KG1 (cell line): ENCODE data around the gene MYADML2.
"Not testable (repeated sequence)": the region's sequence is repeated elsewhere in the genome, so short reads cannot be mapped to it uniquely, and the experiment has no call there.

ENCODE experiments used
- DNase-seq: peaks from one replicate; lab custom pipeline; 2025; lab: John Stamatoyannopoulos, UW

Gene MYADML2

DNA sequence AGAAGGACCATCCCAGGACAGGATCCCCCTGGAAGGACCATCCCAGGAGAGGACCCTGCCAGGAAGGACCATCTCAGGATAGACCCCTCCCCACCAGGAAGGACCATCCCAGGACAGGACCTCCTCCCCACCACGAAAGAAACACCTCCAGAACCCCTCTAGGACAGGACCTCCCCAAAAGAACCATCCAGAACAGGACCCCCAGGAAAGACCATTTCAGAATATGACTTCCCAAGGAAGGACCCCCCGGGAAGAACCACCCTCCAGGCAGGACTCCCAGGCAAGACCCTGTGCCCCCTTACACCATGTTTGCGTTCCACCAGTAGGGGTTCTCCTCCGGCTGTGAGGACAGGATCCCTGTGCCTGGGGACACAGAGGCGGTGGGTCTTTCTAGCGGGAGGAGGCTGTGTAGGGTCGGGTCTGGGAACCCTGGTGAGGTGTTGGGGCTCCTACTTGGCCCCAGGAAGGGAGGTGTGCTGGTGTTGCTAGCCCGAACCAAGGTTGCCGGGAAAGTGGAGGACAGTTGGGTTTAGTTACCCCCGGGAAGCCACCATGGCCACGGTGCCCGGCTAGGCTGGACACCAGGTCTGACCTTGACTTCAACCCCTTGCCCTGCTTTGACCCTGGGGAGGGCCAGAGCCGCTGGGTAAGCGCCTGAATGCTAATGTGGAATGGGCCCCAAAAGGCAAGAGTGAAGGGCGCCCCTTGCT, 11.8 kb upstream of the MYADML2 start:
- no peak for DNase-seq

GRCh38 chr17:81957691-81958432, 10.8 kb upstream of the MYADML2 start:
- DNase-seq = no peak

DNA sequence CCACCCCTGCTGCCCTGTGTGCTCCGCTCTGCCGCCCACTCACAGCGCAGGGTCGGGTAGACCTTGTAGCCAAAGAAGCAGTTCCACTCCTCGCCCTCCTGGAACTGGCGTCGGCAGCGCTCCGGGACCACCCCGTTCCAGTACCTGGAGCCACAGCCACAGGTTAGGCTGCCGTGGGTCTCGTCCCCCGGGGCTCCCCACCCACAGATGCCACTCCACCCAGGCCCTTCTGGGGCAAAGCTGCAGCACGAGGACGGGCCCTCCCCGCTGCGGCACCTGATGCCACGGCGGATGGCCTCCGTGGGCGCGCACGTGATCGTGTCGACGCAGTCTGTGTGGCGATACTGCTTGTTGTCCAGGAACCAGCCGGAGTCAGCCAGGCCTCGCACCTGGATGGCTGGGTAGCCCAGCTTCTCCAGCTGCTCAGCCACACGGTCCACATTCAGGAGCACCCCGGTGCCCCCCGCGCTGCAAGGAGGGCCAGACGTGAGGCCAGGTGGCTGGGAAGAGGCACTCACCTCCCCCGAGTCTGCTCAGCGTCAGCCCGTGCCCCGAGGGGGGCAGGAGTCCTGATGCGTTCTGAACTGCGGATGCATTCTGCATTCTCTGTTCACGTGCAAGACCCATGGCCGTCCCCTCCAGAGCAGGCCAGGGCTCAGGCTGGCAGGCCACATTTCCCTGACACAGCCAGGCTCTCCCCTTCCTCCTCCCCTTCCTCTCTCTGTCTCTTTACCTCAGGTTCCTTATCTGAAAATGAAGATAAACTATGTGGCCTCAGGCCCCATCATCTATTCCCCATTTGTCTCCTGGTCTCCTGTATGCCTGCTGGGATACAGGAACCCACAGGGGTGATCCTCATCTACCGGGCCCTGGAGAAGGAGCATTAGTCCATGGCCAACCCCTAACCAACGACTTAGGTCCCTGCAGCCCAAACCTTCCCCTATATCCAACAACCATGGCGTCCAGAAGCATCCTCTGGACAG, 9.9 kb upstream of the MYADML2 start:
- DNase-seq = no peak

DNA sequence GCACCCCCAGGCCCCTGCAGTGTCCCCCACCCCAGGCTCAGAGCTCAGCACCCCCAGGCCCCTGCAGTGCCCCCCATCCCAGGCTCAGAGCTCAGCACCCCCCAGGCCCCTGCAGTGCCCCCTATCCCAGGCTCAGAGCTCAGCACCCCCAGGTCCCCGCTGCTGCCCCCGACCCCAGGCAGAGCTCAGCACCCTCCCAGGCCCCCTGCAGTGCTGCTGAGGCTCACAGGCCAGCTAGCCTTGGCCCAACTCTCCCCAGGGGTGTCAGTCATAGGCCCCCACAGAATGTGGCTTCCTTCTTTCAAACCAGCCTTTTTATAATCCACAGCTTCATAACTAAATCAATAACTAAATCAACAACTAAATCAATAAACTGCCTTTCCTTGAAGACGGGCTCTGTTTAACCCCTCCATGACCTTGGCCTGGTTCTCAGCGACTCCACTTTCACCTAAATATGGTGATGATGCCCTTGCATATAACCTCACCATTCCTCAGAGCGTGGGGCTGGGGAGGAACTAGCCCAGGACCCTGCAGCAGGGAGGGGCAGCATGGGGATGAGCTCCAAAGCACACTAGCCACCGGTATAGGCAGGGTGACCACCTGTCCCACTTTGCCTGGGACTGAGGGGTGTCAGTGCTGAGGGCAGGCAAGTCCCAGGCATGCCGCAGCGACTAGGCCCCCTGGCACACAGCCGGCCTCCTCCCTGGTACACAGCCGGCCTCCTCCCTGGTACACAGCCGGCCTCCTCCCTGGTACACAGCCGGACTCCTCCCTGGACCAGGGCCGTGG, 8.9 kb upstream of the MYADML2 start:
- DNase-seq = no peak

- no peak for DNase-seq
Observed at GRCh38 chr17:81955058-81955681, 8.1 kb upstream of the MYADML2 start.

DNA sequence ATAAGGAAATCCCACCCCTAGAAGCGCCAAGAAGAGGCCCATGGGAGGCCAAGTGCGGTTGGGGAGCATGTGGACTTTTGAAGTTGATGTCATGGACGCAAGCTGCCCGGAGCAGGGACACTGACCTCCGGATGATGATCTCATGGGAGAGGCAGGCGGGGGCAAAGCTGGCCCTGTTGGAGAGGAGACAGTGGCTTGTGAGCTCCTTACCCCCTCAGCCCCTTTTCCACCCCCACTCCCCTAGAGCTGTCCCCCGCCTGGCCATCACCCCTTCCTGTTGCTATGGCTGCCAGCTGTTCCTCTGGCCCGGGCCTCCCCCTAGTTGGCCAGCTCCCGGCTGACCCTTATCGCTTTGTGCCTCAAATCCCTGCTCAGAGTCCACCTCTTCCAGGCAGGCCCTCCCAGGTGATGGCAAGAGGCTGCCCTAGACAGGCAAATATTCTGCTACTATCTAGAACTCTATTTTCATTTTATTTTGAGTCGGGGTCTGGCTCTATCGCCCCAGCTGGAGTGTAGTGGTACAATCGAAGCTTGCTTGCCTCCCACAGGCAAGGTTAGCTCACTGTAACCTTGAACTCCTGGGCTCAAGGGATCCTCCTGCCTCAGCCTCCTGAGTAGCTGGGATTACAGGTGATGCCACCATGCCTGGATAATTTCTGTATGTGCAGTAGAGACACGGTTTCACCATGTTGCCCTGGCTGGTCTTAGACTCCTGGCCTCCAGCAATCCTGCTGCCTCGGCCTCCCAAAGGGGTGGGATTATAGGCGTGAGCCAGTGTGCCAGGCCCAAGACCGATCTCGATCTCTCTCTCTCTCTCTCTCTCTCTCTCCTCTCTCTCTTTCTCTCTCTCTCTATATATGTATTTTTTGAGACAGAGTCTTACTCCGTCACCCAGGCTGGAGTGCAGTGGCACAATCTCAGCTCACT, 7.4 kb upstream of the MYADML2 start:
- DNase-seq = no peak

GRCh38 chr17:81953443-81953842, 6.4 kb upstream of the MYADML2 start:
- DNase-seq = not testable (repeated sequence)

GRCh38 chr17:81952792-81953228, 5.8 kb upstream of the MYADML2 start:
- no peak for DNase-seq

- no peak for DNase-seq
Observed at GRCh38 chr17:81951785-81952684, 5.0 kb upstream of the MYADML2 start.

GRCh38 chr17:81950501-81950900, 3.5 kb upstream of the MYADML2 start:
- no peak for DNase-seq

- no peak for DNase-seq
Observed at GRCh38 chr17:81948635-81949378, 1.8 kb upstream of the MYADML2 start.

GRCh38 chr17:81944858-81945257, 2.2 kb downstream of the MYADML2 start:
- no peak for DNase-seq

GRCh38 chr17:81942167-81942553, 4.9 kb downstream of the MYADML2 start:
- no peak for DNase-seq

GRCh38 chr17:81941484-81942166, 5.4 kb downstream of the MYADML2 start:
- no peak for DNase-seq

DNA sequence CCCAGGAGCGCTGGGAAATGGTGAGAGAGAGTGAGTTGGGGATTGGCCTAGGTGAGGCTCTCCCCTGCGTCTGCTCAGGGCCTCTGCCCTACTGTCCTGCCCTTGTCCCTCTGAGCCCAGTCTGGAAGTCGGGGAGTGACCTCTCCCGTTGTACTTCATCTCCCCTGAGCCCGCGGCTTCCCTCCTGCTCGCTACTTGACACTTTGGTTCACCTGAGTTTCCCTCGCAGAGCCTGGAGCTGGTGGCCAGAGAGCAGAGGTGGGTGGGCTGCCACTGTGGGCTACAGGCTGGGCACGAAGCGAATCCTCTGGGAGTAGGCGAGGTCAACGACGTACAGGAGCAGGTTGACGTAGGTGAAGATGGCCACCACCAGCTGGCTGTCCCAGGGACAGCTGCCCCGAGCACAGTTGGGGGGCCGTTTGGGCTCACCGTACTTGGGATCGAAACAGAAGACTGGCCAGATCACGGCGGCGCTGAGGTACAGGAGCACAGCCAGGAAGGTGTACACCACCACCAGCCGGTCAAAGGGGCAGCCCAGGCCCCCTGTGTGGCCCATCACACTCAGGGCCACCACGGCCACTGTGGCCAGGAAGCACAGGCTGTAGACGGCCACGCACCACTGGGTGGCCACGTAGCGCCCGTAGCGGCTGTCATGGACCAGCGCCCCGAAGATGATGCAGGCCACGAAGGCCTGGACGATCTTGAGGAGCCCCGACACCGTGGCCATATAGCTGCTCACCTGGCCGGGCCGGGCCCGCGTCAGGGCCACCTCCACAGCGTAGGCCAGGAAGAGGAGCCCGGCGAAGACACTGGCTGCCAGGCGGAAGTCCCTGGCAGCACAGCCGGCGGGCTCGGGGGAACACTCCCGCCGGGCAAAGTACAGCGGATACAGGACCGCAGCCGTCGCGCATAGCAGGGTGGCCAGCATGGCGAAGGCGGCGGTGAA, 6.2 kb downstream of the MYADML2 start:
- DNase-seq = no peak

- DNase-seq = no peak
Observed at GRCh38 chr17:81939881-81940385, 7.1 kb downstream of the MYADML2 start.
